Tibial nerve (tissue), 4 donors: ENCODE data around the gene RAET1L.

ENCODE experiments used
- CTCF ChIP-seq, 5 experiments: fragments of 200-600 bp in 3 of 5; fragments of 450-650 bp in 2 of 5; sonication (generic) in 3 of 5; IDR thresholded peaks; one replicate each; pipeline ENCODE4 v1.5.1; 2016 to 2019; ENCODE audit warnings: antibody characterized with exemption in 5 of 5, mild to moderate bottlenecking in 3 of 5, moderate library complexity in 2 of 5
- EP300 ChIP-seq, 2 donors: sonication (generic); formaldehyde crosslinking; IDR thresholded peaks; one replicate each; pipeline ENCODE4 v1.6.1; 2017; ENCODE audit warnings: antibody characterized with exemption in 2 of 2, mild to moderate bottlenecking in 1 of 2
- POLR2A ChIP-seq, 2 donors: fragments of 450-650 bp; IDR thresholded peaks; one replicate each; pipeline ENCODE4 v1.6.1; 2017; ENCODE audit warnings: antibody characterized with exemption in 2 of 2, mild to moderate bottlenecking in 2 of 2, moderate library complexity in 2 of 2

DNA sequence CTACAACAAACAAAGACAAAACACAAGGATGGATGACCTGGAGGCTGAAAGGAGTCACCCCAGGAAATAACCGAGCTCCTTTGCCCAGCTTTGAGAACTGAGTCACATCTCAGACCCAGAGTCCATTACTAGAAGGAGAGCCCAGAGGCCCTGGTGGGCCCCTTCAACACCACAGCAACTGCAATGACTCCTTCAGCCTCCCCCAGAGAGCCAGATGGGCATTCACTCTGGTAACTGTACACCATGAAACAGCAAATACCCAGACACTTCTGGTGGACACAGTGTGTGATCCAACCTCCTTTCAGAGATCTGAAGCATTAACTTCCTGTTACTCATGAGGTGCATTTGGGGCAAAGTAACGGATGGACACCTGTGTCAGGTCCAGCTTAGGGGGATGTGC, 22.6 kb downstream of the RAET1L start:
- TF ChIP-seq CTCF (IDR thresholded peaks at IDR 0.05) (no peak), POLR2A (IDR thresholded peaks at IDR 0.05) (no peak), EP300 (IDR thresholded peaks at IDR 0.05) (no peak)
